ENCODE results near the gene CES1.
"Not testable (repeated sequence)": the region's sequence is repeated elsewhere in the genome, so short reads cannot be mapped to it uniquely, and the experiment has no call there.

DNA sequence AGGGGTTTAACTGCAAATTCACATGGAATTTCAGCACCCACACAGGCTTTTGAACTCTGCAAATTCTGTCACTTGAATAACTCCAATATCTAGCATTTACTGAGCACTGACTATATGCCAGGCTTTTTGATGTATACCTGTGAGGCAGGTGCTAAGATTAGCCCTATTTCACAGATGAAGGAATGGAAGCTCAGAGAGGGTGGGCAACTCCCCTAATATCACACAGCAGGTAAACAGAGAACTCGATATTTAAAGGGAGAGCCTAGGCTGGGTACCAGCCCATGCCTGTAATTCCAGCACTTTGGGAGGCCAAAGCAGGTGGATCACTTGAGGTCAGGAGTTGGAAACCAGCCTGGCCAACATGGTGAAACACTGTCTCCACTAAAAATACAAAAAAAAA is 24.8 kb upstream of the CES1 start:
- TF ChIP-seq POLR2A (IDR thresholded peaks at IDR 0.05) = not testable (repeated sequence)
- TF ChIP-seq, protein P1, sequence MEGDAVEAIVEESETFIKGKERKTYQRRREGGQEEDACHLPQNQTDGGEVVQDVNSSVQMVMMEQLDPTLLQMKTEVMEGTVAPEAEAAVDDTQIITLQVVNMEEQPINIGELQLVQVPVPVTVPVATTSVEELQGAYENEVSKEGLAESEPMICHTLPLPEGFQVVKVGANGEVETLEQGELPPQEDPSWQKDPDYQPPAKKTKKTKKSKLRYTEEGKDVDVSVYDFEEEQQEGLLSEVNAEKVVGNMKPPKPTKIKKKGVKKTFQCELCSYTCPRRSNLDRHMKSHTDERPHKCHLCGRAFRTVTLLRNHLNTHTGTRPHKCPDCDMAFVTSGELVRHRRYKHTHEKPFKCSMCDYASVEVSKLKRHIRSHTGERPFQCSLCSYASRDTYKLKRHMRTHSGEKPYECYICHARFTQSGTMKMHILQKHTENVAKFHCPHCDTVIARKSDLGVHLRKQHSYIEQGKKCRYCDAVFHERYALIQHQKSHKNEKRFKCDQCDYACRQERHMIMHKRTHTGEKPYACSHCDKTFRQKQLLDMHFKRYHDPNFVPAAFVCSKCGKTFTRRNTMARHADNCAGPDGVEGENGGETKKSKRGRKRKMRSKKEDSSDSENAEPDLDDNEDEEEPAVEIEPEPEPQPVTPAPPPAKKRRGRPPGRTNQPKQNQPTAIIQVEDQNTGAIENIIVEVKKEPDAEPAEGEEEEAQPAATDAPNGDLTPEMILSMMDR (IDR thresholded peaks at IDR 0.05) = not testable (repeated sequence)
